M059J (cell line): ENCODE data around the gene CD27. TPM values are rescaled to one million over a fixed set of nuclear protein-coding genes. Genes with fewer than 3 reads are reported as not detected.

Source experiments
- DNase-seq: peaks from one replicate; pipeline ENCODE4 v3.0.0-alpha.2; 2012; ENCODE audit warnings: low read depth
- total RNA-seq: library from RNA; depleted of rRNA; stranded (reverse); fragments of >200 nt; shearing (Covaris generic); gene quantifications from 2 replicates; pipeline ENCODE4 v1.2.3, GENCODE V29; 2014

CD27 gene
- total RNA-seq, 1 experiment from 2014 or later, result not detected

GRCh38 chr12:6434205-6435140 lies 10.3 kb upstream of the CD27 start:
- no peak for DNase-seq

GRCh38 chr12:6435961-6436715 lies 8.6 kb upstream of the CD27 start:
- DNase-seq, result no peak

- no peak for DNase-seq
Measured at GRCh38 chr12:6437586-6437985, 7.2 kb upstream of the CD27 start.

GRCh38 chr12:6438345-6438744 lies 6.4 kb upstream of the CD27 start:
- DNase-seq, result no peak

GRCh38 chr12:6440391-6440790 lies 4.4 kb upstream of the CD27 start:
- no peak for DNase-seq

- no peak for DNase-seq
Measured at GRCh38 chr12:6442836-6443235, 1.9 kb upstream of the CD27 start.

- no peak for DNase-seq
Measured at GRCh38 chr12:6443361-6443983, 1.3 kb upstream of the CD27 start.

- no peak for DNase-seq
Measured at GRCh38 chr12:6444031-6444430, 724 bp upstream of the CD27 start.

GRCh38 chr12:6450091-6450868 lies 5.5 kb downstream of the CD27 start:
- no peak for DNase-seq

GRCh38 chr12:6450869-6451347 lies 6.2 kb downstream of the CD27 start:
- no peak for DNase-seq

GRCh38 chr12:6451348-6452244 lies 6.8 kb downstream of the CD27 start, which contains the start of gene TAPBPL:
Gene TAPBPL (plus strand): TSS chr12:6452042. CDS start chr12:6452249, 207 bp downstream.
- peak; percentile 85 for DNase-seq

GRCh38 chr12:6452245-6452943 lies 7.6 kb downstream of the CD27 start:
- DNase-seq, result no peak

- DNase-seq, result no peak
Measured at GRCh38 chr12:6452944-6453630, 8.3 kb downstream of the CD27 start.

- no peak for DNase-seq
Measured at GRCh38 chr12:6457220-6457945, 12.6 kb downstream of the CD27 start.

GRCh38 chr12:6458281-6459003 lies 13.7 kb downstream of the CD27 start:
- no peak for DNase-seq

- DNase-seq, result no peak
Measured at GRCh38 chr12:6459004-6459337, 14.2 kb downstream of the CD27 start.

GRCh38 chr12:6460751-6461371 lies 16.1 kb downstream of the CD27 start:
- DNase-seq, result no peak
